ENCODE results near the gene RDH11.

RDH11 gene

DNA sequence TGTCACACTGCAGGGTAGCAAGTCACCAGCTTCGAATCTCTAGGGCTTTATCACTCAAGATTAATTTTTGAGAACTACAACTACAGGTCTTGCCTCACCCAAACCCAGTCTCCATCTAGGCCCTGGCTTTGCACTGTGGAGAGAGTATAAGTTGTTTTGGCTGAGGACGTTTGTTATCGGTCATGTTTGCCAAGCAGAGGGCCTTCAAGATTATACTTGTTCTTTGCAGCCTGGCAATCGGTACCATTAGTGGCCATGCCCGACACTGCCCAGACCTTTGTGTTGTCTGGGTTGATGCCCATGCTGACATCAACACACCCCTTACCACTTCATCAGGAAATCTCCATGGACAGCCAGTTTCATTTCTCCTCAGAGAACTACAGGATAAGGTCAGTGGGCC is 50.1 kb downstream of the RDH11 start:
- DNase-seq (ENCODE audit: low spot score), result no peak

GRCh38 chr14:67644428-67644827 is 51.1 kb downstream of the RDH11 start:
- DNase-seq (ENCODE audit: low spot score), result no peak

DNA sequence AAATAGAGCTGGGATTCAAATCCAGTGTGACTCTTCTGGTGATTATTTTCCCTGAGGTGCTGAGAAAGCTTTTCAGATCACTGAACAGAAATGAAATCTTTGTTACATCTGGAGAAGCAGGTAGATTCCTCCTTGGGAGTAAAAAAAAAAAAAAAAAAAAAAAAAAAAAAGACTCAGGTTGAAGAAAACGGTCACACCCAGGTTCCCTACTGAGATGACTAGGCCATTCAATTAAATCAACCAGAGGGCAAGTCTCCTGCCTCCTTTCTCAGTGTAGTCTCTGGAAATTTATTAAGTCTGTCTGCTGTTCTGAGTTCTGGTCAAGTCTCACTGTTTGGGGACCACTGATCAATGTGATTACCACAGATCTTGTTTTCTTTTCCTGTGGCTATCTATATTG is 51.9 kb downstream of the RDH11 start:
- no peak for DNase-seq (ENCODE audit: low spot score)

- no peak for DNase-seq (ENCODE audit: low spot score)
Observed at GRCh38 chr14:67641902-67642749, 53.4 kb downstream of the RDH11 start.

- no peak for DNase-seq (ENCODE audit: low spot score)
Observed at GRCh38 chr14:67641480-67641879, 54.1 kb downstream of the RDH11 start.

- no peak for DNase-seq (ENCODE audit: low spot score)
Observed at GRCh38 chr14:67638642-67639041, 56.9 kb downstream of the RDH11 start.

- peak; percentile 23 for DNase-seq (ENCODE audit: low spot score)
Observed at GRCh38 chr14:67636361-67636919, 59.1 kb downstream of the RDH11 start.

DNA sequence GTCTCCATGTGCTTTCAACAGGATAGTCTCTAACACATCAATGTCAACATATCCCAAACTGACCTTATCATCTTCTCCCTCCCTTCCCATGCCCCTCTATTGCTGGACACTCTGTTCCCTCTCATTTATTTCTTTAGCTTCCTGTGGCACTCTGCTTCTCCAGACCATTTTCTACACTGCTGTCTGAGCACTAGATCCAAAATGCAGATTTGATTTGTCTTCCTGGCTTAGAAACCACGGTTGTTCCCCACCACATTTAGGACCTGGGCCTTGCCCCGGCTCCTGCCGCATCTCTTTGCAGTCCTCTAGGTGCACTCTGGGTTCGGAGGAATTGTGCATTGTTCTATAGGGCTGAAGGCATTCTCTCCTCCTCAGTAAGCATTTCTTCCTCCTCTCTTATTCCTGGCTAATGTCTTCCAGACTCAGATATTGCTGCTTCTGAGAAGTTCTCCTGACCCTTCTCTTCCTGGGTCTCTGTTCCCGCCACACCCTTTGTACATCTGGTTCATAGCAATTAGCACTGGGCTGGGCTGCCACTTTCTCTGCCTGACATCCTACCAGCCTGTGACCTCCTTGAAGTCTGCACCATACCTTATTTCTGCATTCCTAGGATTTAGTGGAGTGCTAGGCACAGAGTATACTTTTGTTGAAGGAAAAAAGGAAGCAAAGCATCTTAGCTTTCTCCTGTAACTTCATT is 62.0 kb downstream of the RDH11 start:
- no peak for DNase-seq (ENCODE audit: low spot score)

- no peak for DNase-seq (ENCODE audit: low spot score)
Observed at GRCh38 chr14:67630938-67631337, 64.6 kb downstream of the RDH11 start.

- DNase-seq (ENCODE audit: low spot score), result no peak
Observed at GRCh38 chr14:67630186-67630585, 65.4 kb downstream of the RDH11 start.

DNA sequence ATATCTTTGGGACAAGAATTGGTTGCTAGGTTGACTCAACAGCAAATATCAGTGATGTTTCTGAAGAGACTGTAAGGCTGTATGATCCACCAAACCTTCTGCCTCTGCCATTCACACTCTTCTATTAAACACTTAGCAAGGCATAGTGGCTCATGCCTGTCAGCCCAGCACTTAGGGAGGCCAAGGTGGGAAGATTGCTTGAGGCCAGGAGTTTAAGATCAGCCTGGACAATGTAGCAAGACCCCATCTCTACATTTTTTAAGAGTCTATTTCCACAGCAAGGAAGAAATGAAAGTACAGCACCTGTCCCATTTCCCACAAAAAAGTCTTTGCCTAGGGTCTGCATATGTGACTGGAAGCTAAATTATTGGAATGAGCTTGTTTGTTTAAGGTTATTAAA is 68.0 kb downstream of the RDH11 start:
- no peak for DNase-seq (ENCODE audit: low spot score)

All from GM03348 (cell line).